ENCODE results near the gene ZDHHC9.

The ZDHHC9 gene

DNA sequence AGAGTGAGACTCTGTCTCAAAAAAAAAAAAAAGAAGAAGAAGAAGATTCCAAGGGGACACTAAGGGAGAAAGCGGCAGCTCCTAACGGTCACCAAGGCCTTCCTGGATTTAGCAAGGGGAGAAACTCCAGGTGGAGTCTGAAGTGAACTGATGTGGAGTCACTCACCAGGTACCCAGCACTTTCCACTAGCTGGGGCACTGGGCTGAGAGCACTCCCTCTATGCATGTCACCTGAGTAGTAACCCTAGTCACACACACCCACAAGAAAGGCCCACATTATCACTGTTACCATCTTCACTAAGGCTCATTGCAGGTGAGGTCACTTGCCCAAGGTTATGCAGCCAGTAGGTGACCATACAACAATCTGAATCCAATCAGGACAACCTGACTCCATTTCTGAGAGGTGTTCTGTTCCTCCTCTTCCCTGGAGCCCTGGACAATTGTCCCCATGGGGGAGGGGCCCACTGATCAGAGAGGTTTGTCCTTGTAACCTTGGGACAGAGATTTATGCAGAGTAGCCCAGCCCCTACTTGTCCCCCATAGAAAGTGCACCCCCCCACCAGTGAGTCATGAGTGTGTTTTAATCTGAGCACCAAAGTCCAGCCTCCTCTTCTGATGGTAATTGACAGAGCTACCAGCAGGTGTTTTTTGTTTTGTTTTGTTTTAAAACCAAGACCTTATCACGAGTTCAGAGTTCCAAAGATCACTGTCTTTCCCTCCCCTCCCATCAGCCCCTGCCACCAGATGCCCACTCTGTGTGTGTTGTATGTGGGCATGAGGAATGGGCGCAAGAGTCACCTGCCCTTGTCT is 69.8 kb downstream of the ZDHHC9 start:
- TF ChIP-seq, protein P1, sequence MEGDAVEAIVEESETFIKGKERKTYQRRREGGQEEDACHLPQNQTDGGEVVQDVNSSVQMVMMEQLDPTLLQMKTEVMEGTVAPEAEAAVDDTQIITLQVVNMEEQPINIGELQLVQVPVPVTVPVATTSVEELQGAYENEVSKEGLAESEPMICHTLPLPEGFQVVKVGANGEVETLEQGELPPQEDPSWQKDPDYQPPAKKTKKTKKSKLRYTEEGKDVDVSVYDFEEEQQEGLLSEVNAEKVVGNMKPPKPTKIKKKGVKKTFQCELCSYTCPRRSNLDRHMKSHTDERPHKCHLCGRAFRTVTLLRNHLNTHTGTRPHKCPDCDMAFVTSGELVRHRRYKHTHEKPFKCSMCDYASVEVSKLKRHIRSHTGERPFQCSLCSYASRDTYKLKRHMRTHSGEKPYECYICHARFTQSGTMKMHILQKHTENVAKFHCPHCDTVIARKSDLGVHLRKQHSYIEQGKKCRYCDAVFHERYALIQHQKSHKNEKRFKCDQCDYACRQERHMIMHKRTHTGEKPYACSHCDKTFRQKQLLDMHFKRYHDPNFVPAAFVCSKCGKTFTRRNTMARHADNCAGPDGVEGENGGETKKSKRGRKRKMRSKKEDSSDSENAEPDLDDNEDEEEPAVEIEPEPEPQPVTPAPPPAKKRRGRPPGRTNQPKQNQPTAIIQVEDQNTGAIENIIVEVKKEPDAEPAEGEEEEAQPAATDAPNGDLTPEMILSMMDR (IDR thresholded peaks at IDR 0.05) = no peak

DNA sequence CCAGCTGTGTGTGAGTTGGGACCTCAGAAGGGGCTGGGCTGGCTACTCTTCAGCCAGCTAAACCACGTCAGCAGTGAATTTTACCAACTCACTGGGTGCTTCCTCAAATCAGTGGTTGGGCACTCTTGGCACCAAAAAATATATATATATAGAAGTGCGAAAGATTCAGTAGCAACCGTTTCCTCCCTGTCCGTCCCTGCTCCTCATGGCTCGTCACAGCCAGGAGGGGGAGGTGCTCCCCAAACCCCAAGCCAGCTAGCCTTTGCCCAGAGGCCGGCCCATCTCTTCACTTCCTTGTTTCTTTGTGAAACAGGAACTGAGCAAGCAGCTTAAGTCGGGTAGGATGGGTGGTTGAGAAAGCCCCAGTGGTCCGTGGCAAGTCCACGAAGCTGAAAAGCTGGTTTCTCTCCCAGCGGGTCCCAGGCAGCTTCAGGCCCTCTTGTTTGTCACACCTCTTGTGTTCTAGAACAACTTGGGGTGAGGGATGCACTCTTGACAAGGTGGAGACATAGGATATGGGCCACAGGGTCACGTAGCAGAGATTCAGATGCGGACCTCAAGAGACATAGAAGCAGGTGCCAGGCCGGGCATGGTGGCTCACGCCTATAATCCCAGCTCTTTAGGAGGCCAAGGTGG is 70.8 kb downstream of the ZDHHC9 start:
- TF ChIP-seq, protein P1 (IDR thresholded peaks at IDR 0.05) = no peak

DNA sequence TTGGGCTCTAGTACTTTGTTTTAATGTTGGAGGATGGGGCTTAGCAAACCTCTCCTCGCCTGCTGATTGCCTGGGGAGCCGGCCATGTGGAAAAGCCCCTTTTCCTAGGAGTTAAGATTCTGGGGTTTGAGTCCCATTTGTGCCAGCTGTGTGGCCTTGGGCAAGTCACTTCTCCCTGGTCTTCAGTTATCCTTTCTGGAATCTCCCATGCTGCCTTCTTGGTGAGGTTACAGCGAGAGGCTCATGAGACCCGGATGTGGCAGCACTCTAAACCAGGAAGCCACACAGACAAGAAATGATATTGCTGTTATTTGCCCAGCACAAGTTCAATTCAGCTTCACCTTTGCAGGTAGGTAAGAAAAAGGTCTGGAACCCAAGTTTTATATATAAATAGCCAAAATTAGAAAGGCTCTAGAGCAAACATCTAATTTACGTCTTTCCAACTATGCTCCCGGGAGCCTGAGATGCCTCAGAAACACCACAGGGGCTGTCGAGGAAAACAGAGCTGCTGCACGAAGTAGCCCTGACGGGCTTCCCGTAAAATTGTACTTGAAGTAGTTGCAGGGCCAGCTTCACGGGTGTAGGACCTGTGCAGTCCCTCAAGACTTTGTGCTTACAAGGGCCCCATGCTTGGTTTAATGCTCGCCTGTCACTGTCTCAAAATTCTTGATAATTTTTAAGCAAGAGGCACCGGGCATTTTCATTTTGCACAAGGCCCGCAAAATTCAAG is 72.3 kb downstream of the ZDHHC9 start:
- TF ChIP-seq, protein P1 (IDR thresholded peaks at IDR 0.05) = no peak

DNA sequence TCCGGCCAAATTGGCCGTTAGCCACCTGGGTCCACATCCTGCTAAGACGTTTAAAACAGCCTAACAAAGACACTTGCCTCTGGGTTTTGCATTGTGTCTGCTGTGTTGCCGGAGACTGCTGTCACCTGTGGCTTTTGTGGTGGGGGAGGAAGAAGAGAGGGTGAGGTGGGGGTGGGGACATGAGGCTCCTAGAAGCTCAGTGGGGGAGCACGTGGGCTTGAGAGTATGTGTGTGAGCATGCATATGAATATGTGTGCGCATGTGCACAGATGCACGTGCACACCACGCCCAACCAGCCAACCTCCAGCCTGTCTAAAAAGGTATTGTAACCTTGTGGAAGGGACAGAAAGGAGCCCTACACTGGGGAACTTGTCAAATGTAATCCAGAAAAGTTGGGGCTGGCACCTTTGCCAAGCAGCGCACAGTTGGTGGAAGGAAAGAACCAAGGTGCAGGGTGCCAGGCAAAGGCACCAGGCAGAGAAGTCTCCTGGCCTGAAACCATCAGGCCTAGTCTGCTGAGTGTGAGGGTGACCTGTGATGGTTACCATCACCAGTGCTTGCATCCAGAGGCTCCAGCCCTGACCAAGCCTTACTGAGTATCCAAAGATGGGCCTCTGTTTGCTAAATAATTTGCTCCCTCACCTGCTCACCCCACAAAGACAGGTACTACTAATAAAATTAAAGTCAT is 74.1 kb downstream of the ZDHHC9 start:
- TF ChIP-seq, protein P1 (IDR thresholded peaks at IDR 0.05) = no peak

DNA sequence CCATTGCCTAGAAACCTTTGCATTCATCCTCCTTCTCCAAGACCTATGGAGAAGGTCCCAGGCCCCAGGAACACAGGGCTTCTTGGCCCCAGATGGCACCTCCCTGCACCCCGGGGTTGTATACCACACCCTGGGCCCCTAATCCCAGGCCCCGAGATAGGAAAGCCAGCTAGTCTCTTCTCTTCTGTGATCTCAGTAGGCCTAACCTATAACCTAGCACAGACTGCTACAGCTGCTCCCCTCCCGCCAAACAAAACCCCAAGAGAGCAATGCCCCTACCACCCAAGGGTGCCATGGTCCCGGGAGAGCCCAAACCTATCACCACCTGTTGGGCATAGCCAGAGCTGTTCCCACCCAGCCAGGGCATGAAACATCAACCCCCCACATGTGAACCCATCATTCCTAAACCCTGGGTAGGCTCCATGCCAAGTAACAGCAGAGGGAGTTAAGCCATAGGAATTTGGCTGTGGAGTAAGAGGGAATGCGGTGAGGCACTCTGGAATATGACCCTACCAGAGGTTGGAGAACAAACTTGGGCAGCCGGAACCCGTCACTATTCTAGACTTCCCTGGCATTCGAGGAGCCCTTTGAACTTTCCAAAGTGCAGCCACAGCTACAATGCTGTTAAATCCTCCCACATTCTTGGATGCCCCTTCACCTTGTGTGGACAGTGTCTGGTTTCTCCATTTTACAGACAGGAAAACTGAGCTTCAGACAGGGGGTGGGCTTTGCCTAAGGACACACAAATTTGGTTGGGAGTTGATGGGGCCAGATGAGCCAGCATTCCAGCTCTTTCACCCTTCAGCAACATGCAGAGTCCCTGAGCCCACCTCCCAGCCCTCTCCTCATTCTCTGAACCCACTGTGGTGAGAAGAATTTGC is 74.9 kb downstream of the ZDHHC9 start:
- TF ChIP-seq, protein P1 (IDR thresholded peaks at IDR 0.05) = no peak

GRCh38 chrX:129768186-129768585 is 75.5 kb downstream of the ZDHHC9 start:
- TF ChIP-seq, protein P1 (IDR thresholded peaks at IDR 0.05) = no peak

Measured in LNCAP (cell line).